Esophagus squamous epithelium (tissue), 4 donors: ENCODE data around the gene SAG.

Source experiments
- CTCF ChIP-seq, 6 experiments: fragments of 450-650 bp in 4 of 6; fragments of 200-600 bp in 2 of 6; sonication (generic) in 2 of 6; IDR thresholded peaks; one replicate each; pipeline ENCODE4 v1.5.1; 2016 to 2019; ENCODE audit warnings: antibody characterized with exemption in 6 of 6, mild to moderate bottlenecking in 4 of 6, moderate library complexity in 4 of 6
- POLR2A ChIP-seq, 4 donors: fragments of 450-650 bp; IDR thresholded peaks; one replicate each; pipeline ENCODE4 v1.6.1; 2017; ENCODE audit warnings: antibody characterized with exemption in 4 of 4, mild to moderate bottlenecking in 4 of 4, moderate library complexity in 3 of 4

GRCh38 chr2:233258211-233258610 lies 49.4 kb upstream of the SAG start:
- TF ChIP-seq CTCF (IDR thresholded peaks at IDR 0.05) (no peak), POLR2A (IDR thresholded peaks at IDR 0.05) (no peak)
